Measurements from ENCODE around the gene SPEN. TPM values are rescaled to one million over a fixed set of nuclear protein-coding genes. Genes with fewer than 3 reads are reported as not detected.

Gene SPEN
- total RNA-seq, 1 donor from 2014 or later: 37.8 TPM

- DNase-seq (ENCODE audit: low spot score): peak; percentile 55
Measured at GRCh38 chr1:15951341-15952153, 104.0 kb downstream of the SPEN start.

DNA sequence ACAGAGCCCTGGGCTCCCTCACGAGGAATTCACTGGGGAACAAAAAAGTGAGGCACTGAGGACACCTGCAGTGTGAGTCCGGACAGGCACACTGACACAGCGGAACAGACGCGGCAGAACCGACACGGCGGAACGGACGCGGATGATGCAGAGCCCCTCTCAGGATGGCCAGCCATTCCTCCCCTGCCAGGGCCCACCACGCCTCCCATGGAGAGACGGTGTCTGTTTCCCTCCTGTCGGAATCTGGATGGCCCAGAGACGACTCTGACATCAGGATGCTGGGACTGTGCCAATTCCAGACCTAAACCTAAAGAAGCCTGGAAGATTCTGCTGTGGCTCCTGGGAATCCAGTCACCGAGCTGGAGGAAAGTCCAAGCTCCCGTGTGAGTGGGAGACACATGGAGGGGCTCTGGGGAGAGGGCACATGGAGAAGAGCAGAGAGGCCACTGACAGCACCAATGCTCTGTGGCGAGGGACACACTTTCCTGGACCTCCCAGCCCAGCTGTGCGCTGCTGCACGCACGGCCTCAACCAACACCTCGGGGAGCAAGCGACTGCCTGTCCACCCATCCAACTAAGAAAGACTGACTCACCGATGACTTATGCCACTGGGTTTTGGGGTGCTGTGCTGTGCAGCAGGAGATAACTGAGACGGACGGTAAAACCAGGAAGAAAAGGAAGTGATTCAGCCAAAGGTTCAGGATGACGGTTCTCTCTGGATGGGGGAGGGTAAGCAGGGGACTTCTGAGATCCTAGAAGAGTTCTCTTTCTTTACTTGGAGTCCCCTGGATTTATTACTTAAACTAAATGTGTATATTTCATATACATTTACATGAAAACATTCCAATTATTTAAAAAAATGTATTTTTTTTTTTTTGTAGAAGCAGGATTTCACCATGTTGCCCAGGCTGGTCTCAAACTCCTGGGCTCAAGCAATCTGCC, 105.1 kb downstream of the SPEN start:
- intact Hi-C loops (cut with DNase I): no loop called here
- DNase-seq (ENCODE audit: low spot score): no peak

More at GRCh38 chr1:15951341-15952153, 104.0 kb downstream of the SPEN start:
- intact Hi-C loops (cut with DNase I): no loop called here

DNA sequence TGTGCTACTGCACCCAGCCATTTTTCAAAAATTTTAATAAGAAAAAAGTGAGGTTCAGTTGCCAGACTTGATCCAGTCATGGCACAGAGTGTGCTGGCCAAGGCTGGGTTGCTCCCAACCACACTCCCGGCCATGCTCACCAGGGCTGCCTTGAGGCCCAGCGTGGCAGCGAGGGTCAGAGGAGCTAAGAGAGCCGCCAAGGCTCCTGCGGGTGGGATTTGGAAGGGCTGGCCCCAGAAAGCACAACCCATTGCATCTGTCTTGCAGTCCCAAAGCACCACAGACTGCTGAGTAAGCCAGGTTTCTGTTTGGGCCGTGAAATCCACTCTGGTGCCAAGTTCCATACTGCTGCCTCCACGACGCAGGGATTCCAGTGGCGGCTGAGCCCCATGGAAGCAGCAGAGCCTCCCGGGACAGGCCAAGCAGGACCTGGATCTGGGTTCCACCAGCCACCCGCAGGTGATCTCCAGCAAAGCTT, 105.8 kb downstream of the SPEN start:
- DNase-seq (ENCODE audit: low spot score): no peak
- intact Hi-C loops (cut with DNase I): no loop called here

DNA sequence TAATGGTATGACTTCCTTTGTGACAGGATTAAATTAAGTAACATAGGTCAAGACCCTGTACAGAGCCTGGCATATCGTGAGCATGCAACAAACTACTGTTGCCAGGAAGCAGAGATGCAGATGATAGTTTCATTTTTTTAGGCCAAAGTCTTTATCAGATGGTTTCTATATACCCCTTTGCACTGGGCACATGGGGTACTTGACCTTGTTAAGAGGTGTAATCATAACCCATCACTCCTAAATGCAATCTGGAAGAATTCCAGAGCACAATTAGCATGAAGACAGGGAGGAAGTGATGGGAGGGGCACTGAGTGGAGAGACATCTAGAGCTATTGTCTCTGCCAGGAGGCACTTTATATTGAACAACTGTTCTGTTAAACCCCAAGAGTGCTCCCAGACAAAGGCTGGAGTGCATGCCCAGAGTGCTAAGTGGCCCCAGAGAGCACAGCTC, 106.3 kb downstream of the SPEN start:
- DNase-seq (ENCODE audit: low spot score): no peak
- intact Hi-C loops (cut with DNase I): no loop called here

DNA sequence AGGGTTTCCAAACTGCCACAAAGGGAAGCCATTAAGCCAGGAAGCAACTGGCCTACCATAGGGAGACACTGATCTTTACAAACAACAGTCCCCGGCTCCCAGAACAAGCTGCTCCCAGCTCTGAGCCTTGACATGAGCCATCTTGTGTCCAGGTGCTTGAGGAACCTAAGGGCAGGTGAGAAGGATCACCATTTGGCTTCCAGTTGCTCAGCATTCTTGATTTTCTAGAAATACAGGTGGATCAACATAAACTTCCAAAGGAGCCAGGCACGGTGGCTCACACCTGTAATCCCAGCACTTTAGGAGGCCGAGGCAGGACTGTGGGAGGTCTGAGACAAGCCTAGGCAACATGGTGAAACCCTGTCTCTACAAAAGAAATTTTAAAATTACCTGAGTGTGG, 106.8 kb downstream of the SPEN start:
- no peak for DNase-seq (ENCODE audit: low spot score)
- intact Hi-C loops (cut with DNase I): no loop called here

- DNase-seq (ENCODE audit: low spot score): no peak
- intact Hi-C loops (cut with DNase I): no loop called here
Measured at GRCh38 chr1:15955552-15955951, 108.0 kb downstream of the SPEN start.

DNA sequence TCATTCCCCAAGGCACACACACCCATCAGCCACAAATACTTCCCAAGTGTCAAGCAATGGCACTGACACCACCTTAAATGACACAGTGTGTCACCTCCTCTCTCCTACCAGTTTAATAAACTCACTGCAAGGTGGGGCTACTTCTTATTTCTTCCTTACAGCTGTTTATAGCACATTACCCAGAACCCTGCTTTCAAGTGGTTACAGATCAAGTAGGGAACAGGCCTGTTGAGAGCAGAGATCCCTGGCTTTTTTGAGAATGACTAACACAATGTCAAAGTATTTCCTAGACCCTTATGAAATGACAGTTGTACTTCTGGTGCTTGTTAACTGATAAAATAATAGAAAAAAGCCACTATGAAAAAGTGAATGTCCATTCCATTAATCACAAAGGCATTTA, 108.6 kb downstream of the SPEN start:
- intact Hi-C loops (cut with DNase I): no loop called here

GRCh38 chr1:15957221-15958095, 110.0 kb downstream of the SPEN start:
- no peak for DNase-seq (ENCODE audit: low spot score)
- intact Hi-C loops (cut with DNase I): no loop called here

More for the DNA sequence above, 108.6 kb downstream of the SPEN start:
- DNase-seq (ENCODE audit: low spot score): no peak

GRCh38 chr1:15958111-15958510, 110.6 kb downstream of the SPEN start:
- no peak for DNase-seq (ENCODE audit: low spot score)
- intact Hi-C loops (cut with DNase I): no loop called here

DNA sequence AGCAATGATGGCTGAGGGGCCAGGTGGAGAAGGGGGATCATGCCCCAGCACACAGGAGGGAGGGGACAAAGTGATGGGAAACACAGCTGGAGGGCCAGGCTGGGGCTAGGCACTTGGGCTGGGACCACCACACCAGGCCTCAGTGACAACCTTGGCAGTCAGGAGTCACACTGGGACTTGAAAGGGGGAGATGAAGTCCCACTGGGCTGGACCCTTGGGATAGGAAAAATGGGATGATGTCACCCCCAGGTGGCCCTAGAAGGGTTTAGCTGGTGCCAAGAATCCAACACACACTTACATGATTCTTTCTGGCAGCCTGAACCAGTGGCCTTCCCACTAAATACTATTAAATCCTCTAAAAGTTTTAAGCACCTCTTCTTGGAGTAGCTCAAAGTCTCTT, 111.3 kb downstream of the SPEN start:
- DNase-seq (ENCODE audit: low spot score): no peak

DNA sequence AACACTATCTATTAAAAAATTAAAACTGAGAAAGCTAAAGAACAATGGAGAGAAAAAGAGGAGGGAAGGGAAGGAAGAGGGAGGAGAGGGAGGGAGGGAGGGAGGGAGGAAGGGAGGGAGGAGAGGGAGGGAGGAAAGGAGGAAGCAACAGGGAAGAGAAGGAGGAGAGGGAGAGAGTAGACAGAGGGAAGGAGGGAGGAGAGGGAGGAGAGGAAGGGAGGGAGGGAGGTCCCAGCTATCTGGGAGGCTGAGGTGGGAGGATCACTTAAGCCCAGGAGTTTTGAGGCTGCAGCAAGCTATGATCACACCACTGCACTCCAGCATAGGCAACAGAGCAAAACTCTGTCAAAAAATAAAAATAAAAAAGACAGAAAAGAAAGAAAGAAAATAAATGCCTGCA, 111.9 kb downstream of the SPEN start:
- intact Hi-C loops (cut with DNase I): no loop called here
- DNase-seq (ENCODE audit: low spot score): no peak

More for the DNA sequence above, 111.3 kb downstream of the SPEN start:
- intact Hi-C loops (cut with DNase I): no loop called here

GRCh38 chr1:15959827-15960446, 112.4 kb downstream of the SPEN start:
- intact Hi-C loops (cut with DNase I): no loop called here
- DNase-seq (ENCODE audit: low spot score): no peak

GRCh38 chr1:15960808-15961207, 113.3 kb downstream of the SPEN start:
- DNase-seq (ENCODE audit: low spot score): no peak
- intact Hi-C loops (cut with DNase I): no loop called here

DNA sequence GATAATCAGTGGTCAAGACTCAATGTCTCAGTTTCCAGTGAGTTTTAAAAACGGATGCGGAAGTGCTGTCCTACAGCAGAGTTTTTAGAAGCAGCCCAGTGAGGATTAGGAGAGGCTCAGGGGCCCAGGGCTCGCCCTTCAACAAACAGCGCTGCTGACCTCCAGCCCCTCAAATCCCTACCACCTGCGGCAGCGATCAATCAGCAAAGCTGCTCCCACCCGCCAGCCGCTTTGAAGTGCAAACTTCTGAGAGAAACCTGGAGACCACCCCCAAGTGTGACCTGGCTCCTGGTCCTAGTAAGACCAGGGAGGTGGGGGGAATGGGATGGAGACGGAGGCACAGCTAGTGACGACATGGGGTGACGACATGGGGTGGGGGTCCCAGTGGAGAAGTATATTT, 114.0 kb downstream of the SPEN start:
- DNase-seq (ENCODE audit: low spot score): no peak
- intact Hi-C loops (cut with DNase I): no loop called here

DNA sequence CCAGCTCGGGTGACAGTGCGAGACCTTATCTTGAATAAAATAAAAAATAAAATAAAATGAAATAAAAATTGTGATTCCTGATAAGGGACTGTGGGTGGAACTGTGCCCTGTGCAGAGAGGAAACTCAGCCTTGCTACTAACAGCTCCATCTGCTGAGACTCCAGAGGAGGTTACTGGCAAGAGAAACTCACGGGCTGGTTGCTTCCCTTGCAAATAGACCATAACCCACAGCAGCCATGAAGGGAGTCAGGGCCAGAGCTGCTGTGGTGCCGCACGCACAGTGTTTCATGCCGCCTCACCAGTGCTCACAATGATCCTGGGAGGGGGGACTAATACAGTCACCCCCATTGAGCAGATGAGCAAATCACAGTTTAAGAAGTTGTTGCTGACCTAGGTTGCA, 114.7 kb downstream of the SPEN start:
- DNase-seq (ENCODE audit: low spot score): no peak
- intact Hi-C loops (cut with DNase I): no loop called here

DNA sequence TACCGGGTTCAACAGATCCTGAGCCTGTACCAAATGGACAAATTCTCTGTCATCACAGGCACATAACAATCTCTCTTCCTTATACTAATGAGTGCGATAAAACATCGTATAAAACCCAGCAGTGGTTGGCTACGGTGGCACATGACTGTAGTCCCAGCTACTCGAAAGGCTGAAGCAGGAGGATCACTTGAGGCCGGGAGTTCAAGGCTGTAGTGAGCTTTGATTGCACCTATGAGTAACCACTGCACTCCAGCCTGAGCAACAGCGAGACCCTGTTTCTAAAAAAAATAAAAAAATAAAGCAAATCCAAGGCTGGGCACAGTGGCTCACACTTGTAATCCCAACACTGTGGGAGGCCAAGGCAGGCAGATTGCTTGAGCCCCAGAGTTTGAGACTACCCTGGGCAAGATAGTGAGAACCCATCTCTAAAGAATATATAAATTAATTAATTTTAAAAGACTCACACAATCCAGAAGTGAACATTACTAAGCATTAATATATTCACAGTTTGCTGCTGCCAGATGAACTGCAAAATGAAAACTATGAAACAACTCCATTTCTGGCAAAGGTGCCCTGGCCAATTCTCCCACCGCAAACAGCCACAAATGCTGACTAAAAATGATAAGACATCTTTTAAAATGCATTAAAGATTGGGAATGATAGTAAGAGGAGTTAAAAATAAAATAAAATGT, 115.3 kb downstream of the SPEN start:
- intact Hi-C loops (cut with DNase I): no loop called here
- no peak for DNase-seq (ENCODE audit: low spot score)

DNA sequence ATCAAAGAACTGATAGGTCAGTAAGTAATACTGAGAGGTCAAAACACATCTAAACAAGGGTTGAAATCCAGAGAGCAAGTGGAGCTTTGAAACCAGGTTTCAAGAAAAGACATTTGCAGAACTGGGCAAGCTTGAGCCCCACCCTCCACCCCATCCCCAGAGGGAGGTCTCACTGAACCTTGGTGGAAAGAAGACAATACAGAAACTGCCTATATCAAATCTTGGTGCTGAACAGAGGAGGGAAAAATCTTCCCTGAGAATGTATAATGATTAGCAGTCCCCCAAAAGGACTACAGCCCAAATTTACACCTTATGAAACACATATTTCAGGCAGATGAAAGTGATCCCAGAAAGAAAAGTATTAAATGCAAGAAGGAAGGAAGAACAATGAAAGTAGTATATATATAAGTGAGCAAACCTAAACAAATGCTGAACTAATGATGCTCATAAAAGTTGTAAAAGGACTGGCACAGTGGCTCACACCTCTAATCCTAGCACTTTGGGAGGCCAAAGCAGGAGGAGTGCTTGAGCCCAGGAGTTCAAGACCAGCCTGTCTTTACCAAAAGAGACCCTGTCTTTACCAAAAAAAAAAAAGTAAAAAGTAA, 116.0 kb downstream of the SPEN start:
- intact Hi-C loops (cut with DNase I): no loop called here
- no peak for DNase-seq (ENCODE audit: low spot score)
